ENCODE data around the gene RXRB. TPM values are rescaled to one million over a fixed set of nuclear protein-coding genes. Genes with fewer than 3 reads are reported as not detected.
A peak's percentile ranks its signal among the peaks of the same experiment; 100 is the strongest.

Gene RXRB
- total RNA-seq (10 to 100 TPM; 27.8 to 32.4 (median 30.4) TPM), polyA plus RNA-seq (10 to 100 TPM; 15.6 to 33.2 (median 16.2) TPM)

DNA sequence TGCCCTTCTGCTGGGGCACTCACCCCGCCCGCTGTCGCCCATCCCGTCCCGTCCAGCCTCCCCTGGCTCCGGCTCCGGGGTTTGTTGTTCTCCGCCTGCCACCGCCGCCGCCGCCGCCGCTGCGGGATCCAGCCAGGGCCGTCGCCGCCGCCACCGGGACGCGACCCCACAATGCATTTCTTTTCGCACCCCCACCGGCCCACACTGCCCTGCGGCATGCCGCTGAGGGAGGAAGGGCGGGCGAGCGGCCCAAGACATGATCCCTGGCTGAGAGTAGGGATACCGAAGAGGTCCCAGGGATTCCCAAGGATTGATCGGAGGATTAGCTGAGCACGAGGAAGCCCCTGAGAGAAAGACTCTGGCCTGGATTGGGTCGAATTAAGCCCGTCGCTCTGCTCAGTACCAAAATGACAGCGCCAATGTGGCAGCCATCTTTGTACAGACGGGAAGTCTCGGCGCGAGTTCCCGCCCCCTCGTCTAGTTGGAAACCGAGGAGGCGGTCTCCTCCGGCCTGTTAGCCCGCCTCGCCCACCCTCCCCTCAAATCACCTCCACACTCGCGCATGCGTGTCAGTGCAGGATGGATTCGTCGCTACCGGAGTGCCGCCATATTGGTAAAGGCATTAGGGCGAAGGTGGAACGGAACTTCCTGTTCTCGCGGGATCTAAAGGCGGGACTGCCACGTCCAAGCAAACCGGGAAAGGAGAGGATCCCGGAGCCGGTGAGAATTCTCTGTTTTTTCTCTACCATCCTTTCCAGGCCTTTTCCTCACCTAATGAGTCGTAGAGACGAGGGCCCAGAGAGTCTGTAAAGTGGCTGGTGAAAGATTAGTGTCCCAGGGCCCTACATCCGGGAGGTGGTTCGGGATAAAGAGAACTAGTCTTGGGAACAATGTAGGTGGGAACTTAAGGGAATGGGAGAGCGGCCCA is at the start of gene RXRB, which contains the start of gene SLC39A7:
RXRB (minus strand) TSS at position 447 of the 928 bp plus-strand sequence; CDS start at position 258, 189 bp downstream.
SLC39A7 (plus strand) TSS at position 649 of the 928 bp plus-strand sequence. CDS start 379 bp downstream, outside the sequence.
- H3K4me3 ChIP-seq = peak within 1 kb of the TSS; percentile 77 to 90 (median 84)
- intact Hi-C loops (cut with DNase I) = loop anchor here (2.0 to 10.0 kb wide), 7 partner anchors 40 to 1006 kb away; partner anchors contain the start of genes BRD2, GPSM3, PBX2 and RPS18
- peak within 1 kb of the TSS; percentile 91 to 98 (median 96) for H3K27ac ChIP-seq
- no peaks in the 10 kb centered on the region for H3K9me3 ChIP-seq
- H3K4me1 ChIP-seq = peaks cover 0 to 68% (median 52%) of the 10 kb centered on the region in 4 donors
- DNase-seq = peak; percentile 100
- WGBS, 2 donors = 0% methylated on average over 68 of the region's 68 CpGs
- no peaks in the 10 kb centered on the region for H3K27me3 ChIP-seq
- peaks cover 20 to 49% (median 29%) of the 10 kb centered on the region in 4 donors for H3K36me3 ChIP-seq
- TF ChIP-seq POLR2AphosphoS5 (IDR thresholded peaks at IDR 0.05) = peak; percentile 52 to 81 (median 78)
- peak; percentile 30 to 39 for TF ChIP-seq POLR2A (IDR thresholded peaks at IDR 0.05)
- TF ChIP-seq, protein P1, sequence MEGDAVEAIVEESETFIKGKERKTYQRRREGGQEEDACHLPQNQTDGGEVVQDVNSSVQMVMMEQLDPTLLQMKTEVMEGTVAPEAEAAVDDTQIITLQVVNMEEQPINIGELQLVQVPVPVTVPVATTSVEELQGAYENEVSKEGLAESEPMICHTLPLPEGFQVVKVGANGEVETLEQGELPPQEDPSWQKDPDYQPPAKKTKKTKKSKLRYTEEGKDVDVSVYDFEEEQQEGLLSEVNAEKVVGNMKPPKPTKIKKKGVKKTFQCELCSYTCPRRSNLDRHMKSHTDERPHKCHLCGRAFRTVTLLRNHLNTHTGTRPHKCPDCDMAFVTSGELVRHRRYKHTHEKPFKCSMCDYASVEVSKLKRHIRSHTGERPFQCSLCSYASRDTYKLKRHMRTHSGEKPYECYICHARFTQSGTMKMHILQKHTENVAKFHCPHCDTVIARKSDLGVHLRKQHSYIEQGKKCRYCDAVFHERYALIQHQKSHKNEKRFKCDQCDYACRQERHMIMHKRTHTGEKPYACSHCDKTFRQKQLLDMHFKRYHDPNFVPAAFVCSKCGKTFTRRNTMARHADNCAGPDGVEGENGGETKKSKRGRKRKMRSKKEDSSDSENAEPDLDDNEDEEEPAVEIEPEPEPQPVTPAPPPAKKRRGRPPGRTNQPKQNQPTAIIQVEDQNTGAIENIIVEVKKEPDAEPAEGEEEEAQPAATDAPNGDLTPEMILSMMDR (IDR thresholded peaks at IDR 0.05) = no peak
- TF ChIP-seq EP300 (IDR thresholded peaks at IDR 0.05) = peak in 1 of 4 donors; percentile 16

GRCh38 chr6:33249732-33250630 is 49.5 kb upstream of the RXRB start:
- intact Hi-C loops (cut with DNase I) = loop anchor here (2.0 to 5.0 kb wide), 4 partner anchors 41 to 358 kb away; partner anchors contain the start of genes RING1, RXRB and SLC39A7
- peaks cover 0 to 22% (median 4%) of the 10 kb centered on the region in 4 donors for H3K36me3 ChIP-seq
- peaks cover 0 to 27% (median 24%) of the 10 kb centered on the region in 4 donors for H3K4me1 ChIP-seq
- 20% methylated on average over 15 of the region's 15 CpGs for WGBS, 2 donors
- no peaks in the 10 kb centered on the region for H3K9me3 ChIP-seq
- DNase-seq = peak; percentile 68
- H3K4me3 ChIP-seq = peak overlapping the region; percentile 37 to 64 (median 54)
- H3K27me3 ChIP-seq = no peaks in the 10 kb centered on the region
- TF ChIP-seq POLR2AphosphoS5 (IDR thresholded peaks at IDR 0.05) = no peak
- TF ChIP-seq, protein P1 (IDR thresholded peaks at IDR 0.05) = no peak
- TF ChIP-seq EP300 (IDR thresholded peaks at IDR 0.05) = no peak
- TF ChIP-seq POLR2A (IDR thresholded peaks at IDR 0.05) = no peak
- H3K27ac ChIP-seq = peak overlapping the region; percentile 89 to 94 (median 94)

GRCh38 chr6:33248932-33249731 is 48.7 kb upstream of the RXRB start:
- TF ChIP-seq EP300 (IDR thresholded peaks at IDR 0.05) (no peak), POLR2A (IDR thresholded peaks at IDR 0.05) (peak; percentile 88 to 95), POLR2AphosphoS5 (IDR thresholded peaks at IDR 0.05) (peak; percentile 81 to 97 (median 88))
- TF ChIP-seq, protein P1 (IDR thresholded peaks at IDR 0.05) = no peak
- Histone ChIP-seq H3K27me3 (no peaks in the 10 kb centered on the region), H3K4me3 (peak overlapping the region; percentile 37 to 64 (median 54)), H3K4me1 (peaks cover 0 to 27% (median 24%) of the 10 kb centered on the region in 4 donors), H3K9me3 (no peaks in the 10 kb centered on the region), H3K36me3 (peaks cover 0 to 20% (median 4%) of the 10 kb centered on the region in 4 donors), H3K27ac (peak overlapping the region; percentile 89 to 94 (median 94))
- intact Hi-C loops (cut with DNase I) = loop anchor here (1.0 to 5.0 kb wide), 6 partner anchors 40 to 357 kb away; partner anchors contain the start of genes RING1, RXRB and SLC39A7
- 0% methylated on average over 58 of the region's 58 CpGs for WGBS, 2 donors
- DNase-seq = peak; percentile 99

All from sigmoid colon (tissue), 7 donors.